ENCODE data around the gene DELE1. TPM values are rescaled to one million over a fixed set of nuclear protein-coding genes. Genes with fewer than 3 reads are reported as not detected.

The DELE1 gene
- total and polyA plus RNA-seq, 8 donors: 29.2 to 100 (median 71.7) TPM

- TF ChIP-seq EP300 (IDR thresholded peaks at IDR 0.05) (no peak), POLR2AphosphoS5 (IDR thresholded peaks at IDR 0.05) (no peak), POLR2A (IDR thresholded peaks at IDR 0.05) (no peak)
- TF ChIP-seq, protein P1, sequence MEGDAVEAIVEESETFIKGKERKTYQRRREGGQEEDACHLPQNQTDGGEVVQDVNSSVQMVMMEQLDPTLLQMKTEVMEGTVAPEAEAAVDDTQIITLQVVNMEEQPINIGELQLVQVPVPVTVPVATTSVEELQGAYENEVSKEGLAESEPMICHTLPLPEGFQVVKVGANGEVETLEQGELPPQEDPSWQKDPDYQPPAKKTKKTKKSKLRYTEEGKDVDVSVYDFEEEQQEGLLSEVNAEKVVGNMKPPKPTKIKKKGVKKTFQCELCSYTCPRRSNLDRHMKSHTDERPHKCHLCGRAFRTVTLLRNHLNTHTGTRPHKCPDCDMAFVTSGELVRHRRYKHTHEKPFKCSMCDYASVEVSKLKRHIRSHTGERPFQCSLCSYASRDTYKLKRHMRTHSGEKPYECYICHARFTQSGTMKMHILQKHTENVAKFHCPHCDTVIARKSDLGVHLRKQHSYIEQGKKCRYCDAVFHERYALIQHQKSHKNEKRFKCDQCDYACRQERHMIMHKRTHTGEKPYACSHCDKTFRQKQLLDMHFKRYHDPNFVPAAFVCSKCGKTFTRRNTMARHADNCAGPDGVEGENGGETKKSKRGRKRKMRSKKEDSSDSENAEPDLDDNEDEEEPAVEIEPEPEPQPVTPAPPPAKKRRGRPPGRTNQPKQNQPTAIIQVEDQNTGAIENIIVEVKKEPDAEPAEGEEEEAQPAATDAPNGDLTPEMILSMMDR (IDR thresholded peaks at IDR 0.05): no peak
- no peaks in the 10 kb centered on the region for H3K27me3 ChIP-seq
- peaks cover 3 to 33% (median 14%) of the 10 kb centered on the region in 4 donors for H3K4me1 ChIP-seq
- peak overlapping the region in 3 of 5 donors; percentile 10 to 60 (median 32) for H3K27ac ChIP-seq
- peaks cover 19 to 40% (median 35%) of the 10 kb centered on the region in 4 donors for H3K36me3 ChIP-seq
- WGBS, 5 donors: 67 to 87% (median 76%) methylated on average over 6 of the region's 6 CpGs
- no peaks in the 10 kb centered on the region for H3K9me3 ChIP-seq
- DNase-seq: no peak
- no peak overlapping the region for H3K4me3 ChIP-seq
- intact Hi-C loops (cut with DNase I; ENCODE audit: low total_unique reads): no loop called here
Observed at GRCh38 chr5:141941779-141942178, 18.1 kb downstream of the DELE1 start.

DNA sequence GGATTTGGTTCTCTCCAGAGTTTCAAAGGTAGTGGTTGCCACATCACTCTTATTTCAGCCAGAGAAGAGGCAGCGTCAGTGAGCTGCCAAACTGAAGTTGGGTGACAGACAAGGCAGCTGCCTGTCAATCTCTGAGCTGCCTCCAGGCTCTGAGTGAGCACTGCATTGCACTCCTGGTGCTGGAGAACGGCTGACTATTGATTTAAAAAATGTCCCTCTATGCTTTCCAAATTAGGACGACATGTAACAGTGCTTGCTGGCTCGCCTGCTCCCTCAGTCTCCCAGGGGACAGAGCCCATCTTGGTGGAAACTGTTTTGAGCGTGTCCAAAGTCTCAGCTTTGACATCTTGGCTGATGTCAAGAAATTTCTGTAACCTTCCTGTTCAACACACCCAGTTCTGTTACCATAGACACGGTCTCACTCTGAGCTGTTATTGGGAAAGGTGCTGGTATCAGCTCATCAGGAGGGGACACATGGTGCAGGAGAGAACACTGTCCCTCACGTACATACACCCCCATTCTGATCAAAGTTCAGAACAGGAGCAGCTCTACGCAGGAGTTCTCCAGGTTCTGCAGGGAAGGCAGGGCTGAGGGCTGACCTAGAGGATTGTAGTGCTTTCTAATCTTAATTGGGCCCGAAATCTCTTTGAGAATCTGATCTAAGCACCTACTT lies 18.6 kb downstream of the DELE1 start:
- Histone ChIP-seq H3K36me3 (peaks cover 14 to 34% (median 30%) of the 10 kb centered on the region in 4 donors), H3K9me3 (no peaks in the 10 kb centered on the region), H3K4me1 (peaks cover 3 to 39% (median 14%) of the 10 kb centered on the region in 4 donors), H3K4me3 (no peak overlapping the region), H3K27ac (peak overlapping the region in 2 of 5 donors; percentile 17 to 32), H3K27me3 (no peaks in the 10 kb centered on the region)
- intact Hi-C loops (cut with DNase I; ENCODE audit: low total_unique reads): no loop called here
- TF ChIP-seq, protein P1 (IDR thresholded peaks at IDR 0.05): no peak
- TF ChIP-seq EP300 (IDR thresholded peaks at IDR 0.05) (no peak), POLR2AphosphoS5 (IDR thresholded peaks at IDR 0.05) (no peak), POLR2A (IDR thresholded peaks at IDR 0.05) (no peak)
- WGBS, 5 donors: 42 to 68% (median 59%) methylated on average over 9 of the region's 9 CpGs
- peak in 1 of 2 donors; percentile 58 for DNase-seq

DNA sequence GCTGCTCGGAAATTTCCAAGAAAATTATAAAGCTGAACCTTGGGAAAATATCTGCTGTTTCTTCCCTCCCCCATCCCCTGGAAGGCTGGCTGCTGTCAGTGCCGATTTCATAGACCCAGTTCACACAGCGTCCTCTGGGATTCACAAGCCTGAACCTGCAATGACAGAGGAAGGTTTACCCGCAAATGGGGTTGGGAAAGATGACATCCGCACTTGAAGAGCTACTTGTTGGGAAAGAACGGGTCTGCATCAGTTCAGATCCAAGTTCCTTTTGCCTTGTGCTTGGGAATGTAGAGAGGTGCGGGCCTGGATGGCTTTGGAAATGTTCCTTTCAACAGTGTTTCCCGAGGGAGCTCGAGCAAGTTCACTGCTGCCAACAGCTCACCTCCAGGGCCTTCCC lies 20.4 kb downstream of the DELE1 start:
- peaks cover 3 to 44% (median 14%) of the 10 kb centered on the region in 4 donors for H3K4me1 ChIP-seq
- no peak overlapping the region for H3K27ac ChIP-seq
- TF ChIP-seq EP300 (IDR thresholded peaks at IDR 0.05) (no peak), POLR2A (IDR thresholded peaks at IDR 0.05) (no peak), POLR2AphosphoS5 (IDR thresholded peaks at IDR 0.05) (no peak)
- TF ChIP-seq, protein P1 (IDR thresholded peaks at IDR 0.05): no peak
- intact Hi-C loops (cut with DNase I; ENCODE audit: low total_unique reads): no loop called here
- no peaks in the 10 kb centered on the region for H3K9me3 ChIP-seq
- peaks cover 0 to 17% (median 13%) of the 10 kb centered on the region in 4 donors for H3K36me3 ChIP-seq
- no peak for DNase-seq
- H3K4me3 ChIP-seq: no peak overlapping the region
- H3K27me3 ChIP-seq: no peaks in the 10 kb centered on the region
- WGBS, 5 donors: 80 to 83% (median 81%) methylated on average over 9 of the region's 9 CpGs

DNA sequence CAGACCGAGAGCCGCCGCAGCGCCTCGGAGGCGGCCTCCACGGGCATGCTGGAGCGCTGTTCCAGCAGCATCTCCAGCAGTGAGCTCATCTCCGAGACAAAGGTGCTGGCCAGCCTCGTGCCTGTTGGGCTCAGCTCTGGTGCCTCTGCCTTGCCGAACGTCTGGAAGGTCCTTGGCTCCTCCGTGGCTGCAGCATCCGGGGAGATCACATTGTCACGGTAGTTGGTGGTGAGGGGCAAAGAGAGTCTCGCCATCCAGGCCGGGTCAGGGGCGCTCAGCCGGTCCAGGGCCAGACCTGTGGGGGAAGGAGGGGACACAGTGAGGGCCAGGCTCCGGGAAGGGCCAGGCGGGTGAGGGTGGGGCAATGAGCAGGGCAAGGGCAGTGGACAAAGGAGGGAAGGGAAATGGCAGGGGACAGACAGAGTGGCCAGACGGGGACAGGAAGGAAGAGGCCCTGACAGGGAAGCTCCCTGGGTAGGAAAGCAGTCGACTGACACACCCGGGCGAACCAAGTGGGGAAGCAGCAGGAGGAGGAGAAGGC lies 21.9 kb downstream of the DELE1 start:
- DNase-seq: no peak
- Histone ChIP-seq H3K36me3 (peaks cover 0 to 8% (median under 1%) of the 10 kb centered on the region in 4 donors), H3K27ac (peak overlapping the region in 1 of 5 donors; percentile 16), H3K4me1 (peaks cover 3 to 40% (median 14%) of the 10 kb centered on the region in 4 donors), H3K27me3 (no peaks in the 10 kb centered on the region), H3K9me3 (no peaks in the 10 kb centered on the region), H3K4me3 (no peak overlapping the region)
- intact Hi-C loops (cut with DNase I; ENCODE audit: low total_unique reads): no loop called here
- WGBS, 5 donors: 34 to 52% (median 42%) methylated on average over 14 to 25 of the region's 25 CpGs
- TF ChIP-seq POLR2AphosphoS5 (IDR thresholded peaks at IDR 0.05) (no peak), EP300 (IDR thresholded peaks at IDR 0.05) (no peak)

Measured in stomach (tissue), 9 donors.